Neuronal stem cell (in vitro differentiated cells): ENCODE results near the gene LPP.

Source experiments
- DNase-seq: peaks from one replicate; pipeline ENCODE4 v3.0.0-alpha.2; 2013; ENCODE audit warnings: low spot score
- H2AFZ ChIP-seq: one replicate; pipeline ENCODE4 v1.6.1; 2013; ENCODE audit warnings: mild to moderate bottlenecking, low read length, inconsistent platforms
- H2AK5ac ChIP-seq: 2 replicates; pipeline ENCODE4 v1.6.1; 2013; ENCODE audit warnings: low read depth, mild to moderate bottlenecking, inconsistent platforms, low read length, moderate library complexity, mixed read lengths
- H2BK120ac ChIP-seq: 2 replicates; pipeline ENCODE4 v1.6.1; 2013; ENCODE audit warnings: low read depth, mild to moderate bottlenecking, inconsistent platforms, low read length, moderate library complexity, mixed read lengths
- H2BK12ac ChIP-seq: one replicate; pipeline ENCODE4 v1.6.1; 2013; ENCODE audit warnings: low read length, inconsistent platforms
- H2BK15ac ChIP-seq: 2 replicates; pipeline ENCODE4 v1.6.1; 2013; ENCODE audit warnings: mild to moderate bottlenecking, low read length, inconsistent platforms, mixed read lengths
- H2BK5ac ChIP-seq: one replicate; pipeline ENCODE4 v1.6.1; 2013; ENCODE audit warnings: inconsistent platforms, mild to moderate bottlenecking, low read length, moderate library complexity
- H3K14ac ChIP-seq: one replicate; pipeline ENCODE4 v1.6.1; 2013; ENCODE audit warnings: low read length, inconsistent platforms
- H3K18ac ChIP-seq: 2 replicates; pipeline ENCODE4 v1.6.1; 2013; ENCODE audit warnings: low read length, inconsistent platforms
- H3K23ac ChIP-seq: 2 replicates; pipeline ENCODE4 v1.6.1; 2013; ENCODE audit warnings: low read depth, mild to moderate bottlenecking, mixed read lengths, low read length, inconsistent platforms; ENCODE audit not compliant: poor library complexity
- H3K27ac ChIP-seq: replicated peaks from 3 replicates; pipeline ENCODE4 v1.5.1; 2013; ENCODE audit warnings: low read length, inconsistent platforms
- H3K27me3 ChIP-seq, 3 experiments: 2 replicates each; pipeline ENCODE4 v1.6.1; 2013; ENCODE audit warnings: low read length in 3 of 3, mild to moderate bottlenecking in 2 of 3, inconsistent platforms in 1 of 3, low read depth in 1 of 3, mixed read lengths in 1 of 3, moderate library complexity in 1 of 3; ENCODE audit not compliant: control insufficient read depth in 3 of 3, insufficient read depth in 3 of 3
- H3K36me3 ChIP-seq, 2 donors: replicated peaks in 1 of 2; 2 replicates each; pipeline ENCODE4 v1.6.1; 2013; ENCODE audit warnings: low read length in 2 of 2; ENCODE audit not compliant: control insufficient read depth in 2 of 2, insufficient read depth in 2 of 2
- H3K4ac ChIP-seq: 2 replicates; pipeline ENCODE4 v1.6.1; 2013; ENCODE audit warnings: inconsistent platforms, mild to moderate bottlenecking, low read length, moderate library complexity
- H3K4me1 ChIP-seq, 2 donors: 1 replicate in 1 of 2; 2 replicates in 1 of 2; pipeline ENCODE4 v1.6.1; 2013; ENCODE audit warnings: low read length in 2 of 2, low read depth in 1 of 2; ENCODE audit not compliant: control insufficient read depth in 2 of 2, insufficient read depth in 1 of 2
- H3K4me2 ChIP-seq: one replicate; pipeline ENCODE4 v1.6.1; 2013; ENCODE audit warnings: mild to moderate bottlenecking, low read length, inconsistent platforms; ENCODE audit not compliant: insufficient read depth, poor library complexity, severe bottlenecking
- H3K4me3 ChIP-seq, 2 donors: 2 replicates each; pipeline ENCODE4 v1.5.1; 2013; ENCODE audit warnings: low read length in 2 of 2, mild to moderate bottlenecking in 2 of 2, inconsistent platforms in 1 of 2, moderate library complexity in 1 of 2
- H3K79me1 ChIP-seq: one replicate; pipeline ENCODE4 v1.6.1; 2013; ENCODE audit warnings: low read depth, mild to moderate bottlenecking, inconsistent platforms, low read length, moderate library complexity
- H3K9ac ChIP-seq: one replicate; pipeline ENCODE4 v1.6.1; 2013; ENCODE audit warnings: mild to moderate bottlenecking, low read depth, low read length, inconsistent platforms; ENCODE audit not compliant: poor library complexity
- H3K9me3 ChIP-seq, 2 donors: replicated peaks in 1 of 2; 2 replicates each; pipeline versions ENCODE3 to v1.6.1; 2013; ENCODE audit warnings: low read length in 2 of 2, mild to moderate bottlenecking in 2 of 2, inconsistent platforms in 1 of 2, low read depth in 1 of 2, mixed read lengths in 1 of 2, moderate library complexity in 1 of 2; ENCODE audit not compliant: control insufficient read depth in 2 of 2, insufficient read depth in 1 of 2
- H4K8ac ChIP-seq: one replicate; pipeline ENCODE4 v1.6.1; 2013; ENCODE audit warnings: low read depth, mild to moderate bottlenecking, inconsistent platforms, low read length, moderate library complexity
- H4K91ac ChIP-seq: one replicate; pipeline ENCODE4 v1.6.1; 2013; ENCODE audit warnings: low read length, low read depth, mild to moderate bottlenecking, inconsistent platforms; ENCODE audit not compliant: poor library complexity
- WGBS, 2 donors: extraction: QIAGEN DNeasy Blood & Tissue Kit; methylation state at CpG; one replicate each; pipeline ENCODE4 v1.1.7; 2013; ENCODE audit warnings: missing lambda C conversion rate in 2 of 2, mixed read lengths in 1 of 2; ENCODE audit not compliant: insufficient read length in 2 of 2, insufficient replicate concordance in 1 of 2; ENCODE audit errors: extremely low coverage in 2 of 2; 5-methylcytosine and 5-hydroxymethylcytosine counted together

Gene LPP

GRCh38 chr3:188578576-188579363 is 424.8 kb downstream of the LPP start:
- H3K36me3 ChIP-seq: no peaks in the 10 kb centered on the region
- no peak overlapping the region for H3K27ac ChIP-seq
- no peak overlapping the region for H3K4me2 ChIP-seq

GRCh38 chr3:188580223-188580622 is 426.3 kb downstream of the LPP start:
- H3K4ac ChIP-seq: no peak overlapping the region
- no peak overlapping the region for H3K23ac ChIP-seq
- no peak overlapping the region for H2AK5ac ChIP-seq
- H3K9ac ChIP-seq: no peak overlapping the region
- no peak overlapping the region for H3K14ac ChIP-seq
- no peak overlapping the region for H4K8ac ChIP-seq
- no CpG with 5 or more reads among the region's 1 CpG for WGBS, 2 donors
- H3K27ac ChIP-seq: no peak overlapping the region
- H3K4me3 ChIP-seq: no peak overlapping the region
- DNase-seq: no peak
- no peak overlapping the region for H3K4me2 ChIP-seq
- no peak overlapping the region for H4K91ac ChIP-seq
- no peak overlapping the region for H2BK12ac ChIP-seq
- H3K9me3 ChIP-seq: no peaks in the 10 kb centered on the region
- H3K36me3 ChIP-seq: no peaks in the 10 kb centered on the region
- no peaks in the 10 kb centered on the region for H3K79me1 ChIP-seq
- no peaks in the 10 kb centered on the region for H3K27me3 ChIP-seq
- no peak overlapping the region for H2AFZ ChIP-seq
- peaks cover 4 to 9% of the 10 kb centered on the region in 2 donors for H3K4me1 ChIP-seq
- no peak overlapping the region for H2BK15ac ChIP-seq
- no peak overlapping the region for H2BK5ac ChIP-seq
- H2BK120ac ChIP-seq: no peak overlapping the region
- H3K18ac ChIP-seq: no peak overlapping the region

More at GRCh38 chr3:188578576-188579363, 424.8 kb downstream of the LPP start:
- Histone ChIP-seq H3K18ac (no peak overlapping the region), H2BK120ac (no peak overlapping the region), H2BK12ac (no peak overlapping the region), H3K9me3 (no peaks in the 10 kb centered on the region), H3K23ac (no peak overlapping the region), H2BK5ac (no peak overlapping the region), H3K4me1 (peaks cover 0 to 2% of the 10 kb centered on the region in 2 donors), H3K4me3 (no peak overlapping the region), H3K79me1 (no peaks in the 10 kb centered on the region), H3K27me3 (no peaks in the 10 kb centered on the region), H4K8ac (no peak overlapping the region), H2AFZ (no peak overlapping the region), H4K91ac (no peak overlapping the region), H3K14ac (no peak overlapping the region), H2AK5ac (no peak overlapping the region), H3K4ac (no peak overlapping the region), H2BK15ac (no peak overlapping the region), H3K9ac (no peak overlapping the region)
- DNase-seq: no peak
- WGBS, 2 donors: no CpG with 5 or more reads among the region's 6 CpGs

- no peaks in the 10 kb centered on the region for H3K9me3 ChIP-seq
- no CpG with 5 or more reads among the region's 1 CpG for WGBS, 2 donors
- H3K4me3 ChIP-seq: no peak overlapping the region
- H3K4me2 ChIP-seq: no peak overlapping the region
- H2BK15ac ChIP-seq: no peak overlapping the region
- H3K27ac ChIP-seq: no peak overlapping the region
- no peak overlapping the region for H3K14ac ChIP-seq
- peaks cover 4 to 13% of the 10 kb centered on the region in 2 donors for H3K4me1 ChIP-seq
- H3K23ac ChIP-seq: no peak overlapping the region
- H3K9ac ChIP-seq: no peak overlapping the region
- H4K8ac ChIP-seq: no peak overlapping the region
- no peak overlapping the region for H2BK5ac ChIP-seq
- no peak for DNase-seq
- no peak overlapping the region for H4K91ac ChIP-seq
- H3K4ac ChIP-seq: no peak overlapping the region
- H2AK5ac ChIP-seq: no peak overlapping the region
- no peaks in the 10 kb centered on the region for H3K27me3 ChIP-seq
- no peak overlapping the region for H2BK120ac ChIP-seq
- no peak overlapping the region for H2BK12ac ChIP-seq
- H3K18ac ChIP-seq: no peak overlapping the region
- no peaks in the 10 kb centered on the region for H3K79me1 ChIP-seq
- no peaks in the 10 kb centered on the region for H3K36me3 ChIP-seq
- H2AFZ ChIP-seq: no peak overlapping the region
Measured at GRCh38 chr3:188580659-188581058, 426.7 kb downstream of the LPP start.

GRCh38 chr3:188581365-188581764 is 427.4 kb downstream of the LPP start:
- 100% methylated on average over 3 of the region's 4 CpGs; no CpG with 5 or more reads in 1 of the 2 donors for WGBS, 2 donors
- Histone ChIP-seq H2BK120ac (no peak overlapping the region), H3K4me1 (peaks cover 4 to 16% of the 10 kb centered on the region in 2 donors), H3K18ac (no peak overlapping the region), H2BK12ac (no peak overlapping the region), H3K9ac (no peak overlapping the region), H3K9me3 (no peaks in the 10 kb centered on the region), H3K79me1 (no peaks in the 10 kb centered on the region), H3K27ac (no peak overlapping the region), H3K4me2 (no peak overlapping the region), H3K27me3 (no peaks in the 10 kb centered on the region), H4K8ac (no peak overlapping the region), H3K14ac (no peak overlapping the region), H4K91ac (no peak overlapping the region), H3K36me3 (no peaks in the 10 kb centered on the region), H2BK5ac (no peak overlapping the region), H3K4ac (no peak overlapping the region), H2AFZ (no peak overlapping the region), H2AK5ac (no peak overlapping the region), H3K4me3 (no peak overlapping the region), H2BK15ac (no peak overlapping the region), H3K23ac (no peak overlapping the region)
- DNase-seq: no peak
